Endothelial cell of umbilical vein (primary cell): ENCODE data around the gene KRT33B. TPM values are rescaled to one million over a fixed set of nuclear protein-coding genes. Genes with fewer than 3 reads are reported as not detected.

Experiments used
- BruUV-seq: library from RNA; stranded (reverse); fragments of 400-500 nt; replicated peaks from 2 replicates; lab custom pipeline; 2021; lab: Mats Ljungman, UMichigan
- CTCF ChIA-PET: fragments of 300-600, 350-600 bp; sonication (Branson Sonifier 250); formaldehyde crosslinking; loops from one replicate; lab custom pipeline; 2021; ENCODE audit warnings: antibody characterized with exemption, inconsistent platforms; lab: Charles Lee
- POLR2A ChIA-PET: fragments of 300-600, 350-600 bp; sonication (Branson Sonifier 250); formaldehyde crosslinking; loops from one replicate; lab custom pipeline; 2021; ENCODE audit warnings: antibody characterized with exemption, inconsistent platforms; lab: Charles Lee
- DNase-seq: peaks from one replicate; pipeline ENCODE4 v3.0.0-alpha.2; 2011; ENCODE audit warnings: low read depth, low spot score
- FAIRE-seq: peaks from 2 replicates; lab custom pipeline; 2011; peaks lifted over from hg19 to GRCh38; lab: Jason Lieb, UNC
- H2AFZ ChIP-seq: 2 replicates; pipeline ENCODE4 v1.6.0; 2012; ENCODE audit warnings: low read depth, low read length, control low read depth, inconsistent platforms
- H3K27ac ChIP-seq: 2 replicates; pipeline ENCODE4 v1.5.1; 2011; ENCODE audit warnings: low read depth, mild to moderate bottlenecking, control low read depth, low read length, moderate library complexity; ENCODE audit not compliant: insufficient read depth
- H3K27me3 ChIP-seq, 2 experiments: 2 replicates each; pipeline versions ENCODE4 v1.6.0 to v1.6.1; 2011; ENCODE audit warnings: low read length in 2 of 2, mixed read lengths in 1 of 2; ENCODE audit not compliant: control insufficient read depth in 2 of 2, insufficient read depth in 2 of 2
- H3K36me3 ChIP-seq, 2 experiments: 2 replicates in 1 of 2; 3 replicates in 1 of 2; pipeline ENCODE4 v1.5.1; 2011; ENCODE audit warnings: low read length in 2 of 2, mild to moderate bottlenecking in 1 of 2, moderate library complexity in 1 of 2; ENCODE audit not compliant: control insufficient read depth in 2 of 2, insufficient read depth in 2 of 2; ENCODE audit errors: extremely low read depth in 1 of 2
- H3K4me1 ChIP-seq: 3 replicates; pipeline ENCODE4 v1.5.1; 2011; ENCODE audit warnings: mild to moderate bottlenecking, low read length; ENCODE audit not compliant: control insufficient read depth, insufficient read depth; ENCODE audit errors: extremely low read depth
- H3K4me2 ChIP-seq: 2 replicates; pipeline ENCODE4 v1.6.1; 2011; ENCODE audit warnings: low read length, control low read depth, mixed read lengths; ENCODE audit not compliant: insufficient read depth
- H3K4me3 ChIP-seq, 3 experiments: fragments of 200-600 bp in 1 of 3; sonication (generic), shearing (Covaris generic) in 1 of 3; replicated peaks in 1 of 3; 2 replicates each; pipeline ENCODE4 v1.5.1; 2011 to 2016; ENCODE audit warnings: control low read depth in 3 of 3, low read length in 3 of 3, mild to moderate bottlenecking in 2 of 3, inconsistent platforms in 1 of 3, low read depth in 1 of 3, moderate library complexity in 1 of 3; ENCODE audit not compliant: insufficient read depth in 1 of 3
- H3K79me2 ChIP-seq: 2 replicates; pipeline ENCODE4 v1.6.0; 2012; ENCODE audit warnings: low read length, inconsistent platforms; ENCODE audit not compliant: control insufficient read depth, insufficient read depth
- H3K9ac ChIP-seq: replicated peaks from 2 replicates; pipeline ENCODE3; 2011; ENCODE audit warnings: low read length, control low read depth; ENCODE audit not compliant: insufficient read depth; ENCODE audit errors: extremely low read depth
- H3K9me1 ChIP-seq: replicated peaks from 3 replicates; pipeline ENCODE4 v1.6.0; 2011; ENCODE audit warnings: mild to moderate bottlenecking, low read length; ENCODE audit not compliant: control insufficient read depth, insufficient read depth; ENCODE audit errors: extremely low read depth
- H3K9me3 ChIP-seq: replicated peaks from 2 replicates; pipeline ENCODE4 v1.5.1; 2012; ENCODE audit warnings: low read length, inconsistent platforms; ENCODE audit not compliant: control insufficient read depth, insufficient read depth
- H4K20me1 ChIP-seq: replicated peaks from 2 replicates; pipeline ENCODE3; 2011; ENCODE audit warnings: mild to moderate bottlenecking, low read length; ENCODE audit not compliant: control insufficient read depth, insufficient read depth; ENCODE audit errors: extremely low read depth
- CTCF ChIP-seq, 2 donors: IDR thresholded peaks; 1 replicate in 1 of 2; 2 replicates in 1 of 2; pipeline ENCODE4 v1.5.1; 2011; ENCODE audit warnings: low read length in 2 of 2, mild to moderate bottlenecking in 2 of 2, moderate library complexity in 2 of 2, control low read depth in 1 of 2, inconsistent platforms in 1 of 2, low read depth in 1 of 2; ENCODE audit not compliant: insufficient read depth in 1 of 2; ENCODE audit errors: extremely low read depth in 1 of 2
- EZH2 ChIP-seq: IDR thresholded peaks from 2 replicates; pipeline ENCODE4 v1.6.1; 2012; ENCODE audit warnings: borderline replicate concordance, low read depth, mild to moderate bottlenecking, moderate library complexity, low read length, inconsistent platforms; ENCODE audit not compliant: severe bottlenecking
- FOS ChIP-seq: IDR thresholded peaks from 2 replicates; pipeline ENCODE4 v1.6.1; 2011; ENCODE audit warnings: mild to moderate bottlenecking, low read length, moderate library complexity, borderline replicate concordance; ENCODE audit not compliant: insufficient read depth
- GATA2 ChIP-seq: IDR thresholded peaks from 2 replicates; pipeline ENCODE4 v1.7.0; 2011; ENCODE audit warnings: low read depth, mild to moderate bottlenecking, moderate library complexity, mixed read lengths, low read length; ENCODE audit not compliant: insufficient read length, insufficient read depth
- JUN ChIP-seq: IDR thresholded peaks from 2 replicates; pipeline ENCODE4 v1.6.1; 2011; ENCODE audit warnings: borderline replicate concordance, low read depth; ENCODE audit not compliant: insufficient read length, insufficient read depth
- MAX ChIP-seq: IDR thresholded peaks from 2 replicates; pipeline ENCODE4 v1.6.1; 2011; ENCODE audit not compliant: insufficient read depth, insufficient read length
- MYC ChIP-seq: IDR thresholded peaks from one replicate; pipeline ENCODE4 v1.6.1; 2011; ENCODE audit warnings: mild to moderate bottlenecking, low read depth, low read length
- POLR2A ChIP-seq: IDR thresholded peaks from 2 replicates; pipeline ENCODE4 v1.6.1; 2012; ENCODE audit warnings: low read depth, mild to moderate bottlenecking, control low read depth, low read length
- POLR2AphosphoS5 ChIP-seq: IDR thresholded peaks from 2 replicates; pipeline ENCODE4 v1.6.1; 2012; ENCODE audit warnings: low read depth, mild to moderate bottlenecking, control low read depth, low read length, moderate library complexity; ENCODE audit not compliant: insufficient read depth
- dilution Hi-C: fragments of 300-500 bp; cut with MboI; formaldehyde crosslinking; loops from one replicate; pipeline ENCODE4 v1.15.0; 2019; ENCODE audit warnings: low sequenced_read_pairs; ENCODE audit not compliant: extremely low pct_ligation_motif_present
- intact Hi-C: fragments of 100-400 bp; cut with micrococcal nuclease; formaldehyde crosslinking; loops from one replicate; pipeline ENCODE4 v1.10.0; 2022
- polyA plus RNA-seq, 4 experiments: library from polyadenylated mRNA; depleted of rRNA in 3 of 4; stranded (reverse) in 3 of 4; unstranded in 1 of 4; fragments of >200 nt; gene quantifications; 2 replicates each; pipeline versions ENCODE4 v1.2.1 to v1.2.3, GENCODE V29; 2011 to 2012; ENCODE audit warnings: missing spikeins in 1 of 4
- total RNA-seq: library from RNA; stranded (reverse); gene quantifications from 2 replicates; pipeline ENCODE4 v1.2.3, GENCODE V29; 2021

KRT33B gene
- total and polyA plus RNA-seq, 2 donors (not counting 3 experiments of a cell fraction or from before 2014, with no cell fraction given): not detected

- no peak overlapping the region for H3K27ac ChIP-seq
- H2AFZ ChIP-seq: no peak overlapping the region
- H3K4me2 ChIP-seq: no peak overlapping the region
- H3K27me3 ChIP-seq: no peaks in the 10 kb centered on the region
- no peaks in the 10 kb centered on the region for H3K4me1 ChIP-seq
- H3K9me3 ChIP-seq: no peaks in the 10 kb centered on the region
- BruUV-seq: no TSS peak
- no peaks in the 10 kb centered on the region for H3K79me2 ChIP-seq
- dilution Hi-C loops (no loop called here), intact Hi-C loops (no loop called here)
- ChIA-PET POLR2A (no interaction called here), CTCF (no interaction called here)
- H3K9me1 ChIP-seq: no peaks in the 10 kb centered on the region
- H3K4me3 ChIP-seq: no peak overlapping the region
- no peak overlapping the region for H3K9ac ChIP-seq
- DNase-seq: no peak
- no peaks in the 10 kb centered on the region for H4K20me1 ChIP-seq
- no peaks in the 10 kb centered on the region for H3K36me3 ChIP-seq
- no peak for TF ChIP-seq FOS
- no peak for TF ChIP-seq CTCF (IDR thresholded peaks at IDR 0.05; ENCODE audit: extremely low read depth in 1 of 2, insufficient read depth in 1 of 2, low read depth in 1 of 2, low read length in 2 of 2)
- no peak for TF ChIP-seq GATA2
- no peak for TF ChIP-seq POLR2AphosphoS5
- TF ChIP-seq POLR2A: no peak
- TF ChIP-seq JUN: no peak
- TF ChIP-seq MYC: no peak
- TF ChIP-seq EZH2: no peak
- no peak for TF ChIP-seq MAX
- FAIRE-seq: no peak
These were observed 36.5 kb downstream of the KRT33B start for GRCh38 chr17:41333098-41333497.
